ENCODE data around the gene ELP1.

- TF ChIP-seq CTCF (IDR thresholded peaks at IDR 0.05), result no peak
- no peak for TF ChIP-seq POLR2A (IDR thresholded peaks at IDR 0.05)
- no peak for TF ChIP-seq EP300 (IDR thresholded peaks at IDR 0.05)
- TF ChIP-seq POLR2AphosphoS5 (IDR thresholded peaks at IDR 0.05), result no peak
Observed at GRCh38 chr9:108876425-108876824, 57.5 kb downstream of the ELP1 start.
